Measurements from ENCODE around the gene ACSS1.

DNA sequence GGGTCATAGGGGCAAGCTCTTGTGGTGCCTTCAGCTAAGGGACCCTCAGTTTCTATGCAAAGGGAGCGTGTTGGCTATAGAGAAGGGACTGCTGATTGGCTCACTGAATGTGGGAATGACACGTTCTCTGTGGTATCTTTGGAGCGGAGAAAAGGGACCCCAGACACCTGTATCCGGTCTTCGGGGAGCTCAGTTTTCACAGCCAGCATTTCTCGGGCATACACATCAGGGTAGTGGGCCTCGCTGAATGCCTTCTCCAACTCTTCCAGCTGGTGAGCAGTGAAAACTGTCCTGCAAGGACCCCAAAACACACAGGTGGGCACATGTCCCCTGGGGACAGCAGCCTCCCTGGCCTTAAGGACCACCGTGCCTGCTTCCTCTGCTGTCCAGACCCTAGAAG, 20.7 kb upstream of the ACSS1 start:
- TF ChIP-seq ISL1 (CRISPR knock-in tag; IDR thresholded peaks at IDR 0.05) (no peak), ZC3H10 (CRISPR knock-in tag; IDR thresholded peaks at IDR 0.05) (no peak), ZNF565 (CRISPR knock-in tag; conservative IDR thresholded peaks at IDR 0.05; ENCODE audit: low read depth) (no peak), TSHZ2 (CRISPR knock-in tag; IDR thresholded peaks at IDR 0.05) (no peak), CREB5 (CRISPR knock-in tag; IDR thresholded peaks at IDR 0.05; ENCODE audit: low read depth) (no peak)
- TF ChIP-seq, protein P1, sequence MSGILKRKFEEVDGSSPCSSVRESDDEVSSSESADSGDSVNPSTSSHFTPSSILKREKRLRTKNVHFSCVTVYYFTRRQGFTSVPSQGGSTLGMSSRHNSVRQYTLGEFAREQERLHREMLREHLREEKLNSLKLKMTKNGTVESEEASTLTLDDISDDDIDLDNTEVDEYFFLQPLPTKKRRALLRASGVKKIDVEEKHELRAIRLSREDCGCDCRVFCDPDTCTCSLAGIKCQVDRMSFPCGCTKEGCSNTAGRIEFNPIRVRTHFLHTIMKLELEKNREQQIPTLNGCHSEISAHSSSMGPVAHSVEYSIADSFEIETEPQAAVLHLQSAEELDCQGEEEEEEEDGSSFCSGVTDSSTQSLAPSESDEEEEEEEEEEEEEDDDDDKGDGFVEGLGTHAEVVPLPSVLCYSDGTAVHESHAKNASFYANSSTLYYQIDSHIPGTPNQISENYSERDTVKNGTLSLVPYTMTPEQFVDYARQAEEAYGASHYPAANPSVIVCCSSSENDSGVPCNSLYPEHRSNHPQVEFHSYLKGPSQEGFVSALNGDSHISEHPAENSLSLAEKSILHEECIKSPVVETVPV (CRISPR knock-in tag; IDR thresholded peaks at IDR 0.05): no peak

All from SK-N-SH treated with all-trans-retinoic acid at 6 μM for 48 hours (cell line).